HepG2 (cell line): ENCODE measurements around the gene SHC1. TPM values are rescaled to one million over a fixed set of nuclear protein-coding genes. Genes with fewer than 3 reads are reported as not detected.

Source experiments
- AGO2 ChIP-seq: fragments of 200-400 bp; formaldehyde crosslinking; optimal IDR thresholded peaks from 2 replicates; pipeline ENCODE3; 2017; ENCODE audit warnings: mild to moderate bottlenecking, low read depth, low read length, moderate library complexity
- CREB1 ChIP-seq, 2 experiments: fragments of 450-650 bp in 1 of 2; IDR thresholded peaks; 2 replicates each; pipeline ENCODE4 v1.6.1; 2016 to 2017; ENCODE audit warnings: control low read depth in 1 of 2, mild to moderate bottlenecking in 1 of 2, missing compliant biosample characterization in 1 of 2, missing genetic modification characterization in 1 of 2
- DDIT3 ChIP-seq: sonication (generic); formaldehyde crosslinking; IDR thresholded peaks from 2 replicates; pipeline ENCODE4 v1.4.0; 2020; ENCODE audit warnings: mild to moderate bottlenecking, missing genetic modification reagents
- ERF ChIP-seq: IDR thresholded peaks from 2 replicates; pipeline ENCODE4 v1.6.1; 2018; ENCODE audit warnings: missing biosample characterization, missing genetic modification reagents
- FOXC1 ChIP-seq: sonication (generic); formaldehyde crosslinking; IDR thresholded peaks from 2 replicates; pipeline ENCODE4 v1.8.0; 2022; ENCODE audit warnings: mild to moderate bottlenecking, missing genetic modification reagents, borderline replicate concordance
- GATA4 ChIP-seq: sonication (generic); IDR thresholded peaks from 2 replicates; pipeline ENCODE4 v1.6.1; 2016; ENCODE audit warnings: antibody characterized with exemption, low read depth, borderline replicate concordance
- KDM2A ChIP-seq: sonication (generic); formaldehyde crosslinking; IDR thresholded peaks from 2 replicates; pipeline ENCODE4 v1.4.0; 2020; ENCODE audit warnings: low read depth, missing genetic modification reagents, borderline replicate concordance
- MIER3 ChIP-seq: IDR thresholded peaks from 2 replicates; pipeline ENCODE4 v1.6.1; 2016; ENCODE audit warnings: missing compliant biosample characterization, borderline replicate concordance
- NAIF1 ChIP-seq: sonication (generic); formaldehyde crosslinking; IDR thresholded peaks from 2 replicates; pipeline ENCODE4 v1.5.0; 2020; ENCODE audit warnings: mild to moderate bottlenecking, missing genetic modification reagents, borderline replicate concordance
- PCBP1 ChIP-seq: fragments of 200-400 bp; formaldehyde crosslinking; IDR thresholded peaks from 2 replicates; pipeline ENCODE4 v1.6.1; 2017; ENCODE audit warnings: mild to moderate bottlenecking, low read depth, low read length, borderline replicate concordance
- PRPF4 ChIP-seq: fragments of 200-400 bp; formaldehyde crosslinking; IDR thresholded peaks from 2 replicates; pipeline ENCODE4 v1.6.1; 2016; ENCODE audit warnings: low read length, low read depth; ENCODE audit not compliant: poor library complexity, severe bottlenecking
- SALL1 ChIP-seq: sonication (generic); formaldehyde crosslinking; IDR thresholded peaks from 2 replicates; pipeline ENCODE4 v1.8.0; 2022; ENCODE audit warnings: mild to moderate bottlenecking, missing genetic modification reagents
- SMYD3 ChIP-seq: sonication (generic); formaldehyde crosslinking; IDR thresholded peaks from 2 replicates; pipeline ENCODE4 v1.8.1; 2023; ENCODE audit warnings: mild to moderate bottlenecking, missing genetic modification reagents
- SP1 ChIP-seq, 2 experiments: fragments of 450-650 bp in 1 of 2; sonication (generic) in 1 of 2; formaldehyde crosslinking in 1 of 2; IDR thresholded peaks; 2 replicates each; pipeline versions ENCODE4 v1.4.0 to v1.6.1; 2016 to 2020; ENCODE audit warnings: missing genetic modification reagents in 1 of 2
- TP53 ChIP-seq: sonication (generic); formaldehyde crosslinking; conservative IDR thresholded peaks from 2 replicates; pipeline ENCODE4 v1.4.0; 2020; ENCODE audit warnings: missing genetic modification reagents
- ZFP41 ChIP-seq: sonication (generic); formaldehyde crosslinking; IDR thresholded peaks from 2 replicates; pipeline ENCODE4 v1.4.0; 2020; ENCODE audit warnings: mild to moderate bottlenecking, missing genetic modification reagents, borderline replicate concordance
- ZNF354B ChIP-seq: sonication (generic); formaldehyde crosslinking; IDR thresholded peaks from 2 replicates; pipeline ENCODE4 v1.8.0; 2022; ENCODE audit warnings: mild to moderate bottlenecking, missing genetic modification reagents
- ZNF460 ChIP-seq: sonication (generic); formaldehyde crosslinking; IDR thresholded peaks from 2 replicates; pipeline ENCODE4 v1.5.1; 2020; ENCODE audit warnings: missing genetic modification reagents, mild to moderate bottlenecking, borderline replicate concordance
- ZNF468 ChIP-seq: sonication (generic); formaldehyde crosslinking; IDR thresholded peaks from 2 replicates; pipeline ENCODE4 v1.8.0; 2022; ENCODE audit warnings: mild to moderate bottlenecking, moderate library complexity, missing genetic modification reagents
- ZNF589 ChIP-seq: sonication (generic); formaldehyde crosslinking; conservative IDR thresholded peaks from 2 replicates; pipeline ENCODE4 v1.8.0; 2022; ENCODE audit warnings: mild to moderate bottlenecking, moderate library complexity, missing genetic modification reagents
- ZNF709 ChIP-seq: sonication (generic); formaldehyde crosslinking; IDR thresholded peaks from 2 replicates; pipeline ENCODE4 v1.5.0; 2020; ENCODE audit warnings: mild to moderate bottlenecking, missing genetic modification reagents
- ZNF776 ChIP-seq: sonication (generic); formaldehyde crosslinking; IDR thresholded peaks from 2 replicates; pipeline ENCODE4 v1.4.0; 2020; ENCODE audit warnings: mild to moderate bottlenecking, missing genetic modification reagents
- polyA plus RNA-seq, 8 experiments: library from polyadenylated mRNA; depleted of rRNA in 3 of 8; stranded (reverse) in 7 of 8; unstranded in 1 of 8; fragments of >200 nt; fragmentation: Illumina TruSeq in 4 of 8; extraction: Trizol in 4 of 8; gene quantifications; 2 replicates each; pipeline versions ENCODE4 v1.2.1 to v1.2.3, GENCODE V29; 2011 to 2016; ENCODE audit warnings: low read depth in 4 of 8, missing spikeins in 1 of 8, mixed read lengths in 1 of 8; ENCODE audit not compliant: insufficient read depth in 1 of 8
- total RNA-seq, 5 experiments: library from RNA; depleted of rRNA; stranded (reverse); fragments of >200 nt; fragmentation: Illumina TruSeq; extraction: Trizol; gene quantifications; 2 replicates each; pipeline ENCODE4 v1.2.3, GENCODE V29; 2016; ENCODE audit warnings: low read depth in 1 of 5
- TF ChIP-seq, protein P1 (sequence below): sonication (generic); formaldehyde crosslinking; IDR thresholded peaks from 2 replicates; pipeline ENCODE4 v1.5.0; 2020; ENCODE audit warnings: mild to moderate bottlenecking, missing genetic modification reagents
- TF ChIP-seq, protein P2 (sequence below): sonication (generic); formaldehyde crosslinking; IDR thresholded peaks from 2 replicates; pipeline ENCODE4 v1.4.0; 2020; ENCODE audit warnings: missing genetic modification reagents
- TF ChIP-seq, protein P3 (sequence below): sonication (generic); formaldehyde crosslinking; IDR thresholded peaks from 2 replicates; pipeline ENCODE4 v1.5.1; 2020; ENCODE audit warnings: missing genetic modification reagents, mild to moderate bottlenecking, borderline replicate concordance
- TF ChIP-seq, protein P4 (sequence below): sonication (generic); formaldehyde crosslinking; IDR thresholded peaks from 2 replicates; pipeline ENCODE4 v1.4.0; 2020; ENCODE audit warnings: missing genetic modification reagents

The SHC1 gene
- total and polyA plus RNA-seq, 2 of the 13 experiments (the other 11 are each of a cell fraction or from before 2014, with no cell fraction given), result 52.0 to 137 TPM

DNA sequence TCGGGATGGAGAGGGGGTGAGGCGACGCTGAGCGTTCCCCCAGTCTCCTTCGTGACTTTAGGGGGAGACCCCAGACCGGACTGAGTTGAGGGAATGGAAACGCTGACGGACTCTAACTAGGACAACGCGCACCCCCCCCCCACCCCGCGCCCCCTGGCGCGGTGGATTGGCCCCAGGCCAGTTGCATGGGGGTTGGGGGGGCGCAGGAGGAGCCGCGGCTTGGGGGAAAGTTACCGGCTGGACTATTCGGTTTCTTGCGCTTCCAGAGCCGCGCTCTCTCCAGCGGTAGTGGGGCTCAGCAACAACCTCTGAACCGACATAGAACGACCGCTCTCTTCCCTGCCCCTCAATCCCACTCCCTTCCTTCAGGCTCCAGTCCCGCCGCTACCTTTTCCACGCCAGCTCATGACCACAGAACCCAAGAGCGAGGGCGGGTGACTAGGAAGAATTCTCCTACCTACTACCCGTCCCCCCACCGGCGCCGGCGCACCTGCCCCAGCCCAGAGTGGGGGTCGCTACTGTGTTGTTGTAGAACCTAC, 32.7 kb upstream of the SHC1 start (continued):
- TF ChIP-seq PCBP1 (no peak), ZNF460 (CRISPR knock-in tag) (no peak), ZNF354B (no peak), ZNF589 (no peak), ERF (CRISPR knock-in tag) (no peak), ZNF468 (CRISPR knock-in tag) (no peak), SMYD3 (CRISPR knock-in tag) (peak; percentile 49; the same call in 1 of the 2 replicates), KDM2A (CRISPR knock-in tag) (peak; percentile 15; the same call in 1 of the 2 replicates), CREB1 (IDR thresholded peaks at IDR 0.05) (no peak), CREB1 (CRISPR knock-in tag; IDR thresholded peaks at IDR 0.05) (no peak), ZNF709 (CRISPR knock-in tag) (peak; percentile 68; the same call in 1 of the 2 replicates), TP53 (CRISPR knock-in tag) (no peak), DDIT3 (CRISPR knock-in tag) (no peak), ZFP41 (CRISPR knock-in tag) (no peak), AGO2 (peak; percentile 78), SP1 (IDR thresholded peaks at IDR 0.05) (no peak), SP1 (CRISPR knock-in tag; IDR thresholded peaks at IDR 0.05) (no peak), MIER3 (CRISPR knock-in tag) (no peak), FOXC1 (peak; percentile 35; the same call in 1 of the 2 replicates), PRPF4 (no peak), GATA4 (no peak), NAIF1 (peak; percentile 69; the same call in 1 of the 2 replicates), ZNF776 (CRISPR knock-in tag) (no peak), SALL1 (CRISPR knock-in tag) (no peak)
- TF ChIP-seq, protein P1, sequence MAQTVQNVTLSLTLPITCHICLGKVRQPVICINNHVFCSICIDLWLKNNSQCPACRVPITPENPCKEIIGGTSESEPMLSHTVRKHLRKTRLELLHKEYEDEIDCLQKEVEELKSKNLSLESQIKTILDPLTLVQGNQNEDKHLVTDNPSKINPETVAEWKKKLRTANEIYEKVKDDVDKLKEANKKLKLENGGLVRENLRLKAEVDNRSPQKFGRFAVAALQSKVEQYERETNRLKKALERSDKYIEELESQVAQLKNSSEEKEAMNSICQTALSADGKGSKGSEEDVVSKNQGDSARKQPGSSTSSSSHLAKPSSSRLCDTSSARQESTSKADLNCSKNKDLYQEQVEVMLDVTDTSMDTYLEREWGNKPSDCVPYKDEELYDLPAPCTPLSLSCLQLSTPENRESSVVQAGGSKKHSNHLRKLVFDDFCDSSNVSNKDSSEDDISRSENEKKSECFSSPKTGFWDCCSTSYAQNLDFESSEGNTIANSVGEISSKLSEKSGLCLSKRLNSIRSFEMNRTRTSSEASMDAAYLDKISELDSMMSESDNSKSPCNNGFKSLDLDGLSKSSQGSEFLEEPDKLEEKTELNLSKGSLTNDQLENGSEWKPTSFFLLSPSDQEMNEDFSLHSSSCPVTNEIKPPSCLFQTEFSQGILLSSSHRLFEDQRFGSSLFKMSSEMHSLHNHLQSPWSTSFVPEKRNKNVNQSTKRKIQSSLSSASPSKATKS, result 0 out of 2 replicates have a peak, but pooled peaks have one; percentile 65
- TF ChIP-seq, protein P2, sequence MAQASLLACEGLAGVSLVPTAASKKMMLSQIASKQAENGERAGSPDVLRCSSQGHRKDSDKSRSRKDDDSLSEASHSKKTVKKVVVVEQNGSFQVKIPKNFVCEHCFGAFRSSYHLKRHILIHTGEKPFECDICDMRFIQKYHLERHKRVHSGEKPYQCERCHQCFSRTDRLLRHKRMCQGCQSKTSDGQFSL, result no peak; the same call in 1 of the 2 replicates
- TF ChIP-seq, protein P3, sequence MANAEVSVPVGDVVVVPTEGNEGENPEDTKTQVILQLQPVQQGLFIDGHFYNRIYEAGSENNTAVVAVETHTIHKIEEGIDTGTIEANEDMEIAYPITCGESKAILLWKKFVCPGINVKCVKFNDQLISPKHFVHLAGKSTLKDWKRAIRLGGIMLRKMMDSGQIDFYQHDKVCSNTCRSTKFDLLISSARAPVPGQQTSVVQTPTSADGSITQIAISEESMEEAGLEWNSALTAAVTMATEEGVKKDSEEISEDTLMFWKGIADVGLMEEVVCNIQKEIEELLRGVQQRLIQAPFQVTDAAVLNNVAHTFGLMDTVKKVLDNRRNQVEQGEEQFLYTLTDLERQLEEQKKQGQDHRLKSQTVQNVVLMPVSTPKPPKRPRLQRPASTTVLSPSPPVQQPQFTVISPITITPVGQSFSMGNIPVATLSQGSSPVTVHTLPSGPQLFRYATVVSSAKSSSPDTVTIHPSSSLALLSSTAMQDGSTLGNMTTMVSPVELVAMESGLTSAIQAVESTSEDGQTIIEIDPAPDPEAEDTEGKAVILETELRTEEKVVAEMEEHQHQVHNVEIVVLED (CRISPR knock-in tag), result no peak
- TF ChIP-seq, protein P4, sequence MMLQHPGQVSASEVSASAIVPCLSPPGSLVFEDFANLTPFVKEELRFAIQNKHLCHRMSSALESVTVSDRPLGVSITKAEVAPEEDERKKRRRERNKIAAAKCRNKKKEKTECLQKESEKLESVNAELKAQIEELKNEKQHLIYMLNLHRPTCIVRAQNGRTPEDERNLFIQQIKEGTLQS (CRISPR knock-in tag), result no peak
